ENCODE measurements around the gene TIMM10B. TPM values are rescaled to one million over a fixed set of nuclear protein-coding genes. Genes with fewer than 3 reads are reported as not detected.
A peak's percentile ranks its signal among the peaks of the same experiment; 100 is the strongest.

The TIMM10B gene
- total and polyA plus RNA-seq, 9 of the 15 experiments (the other 6 are each of a cell fraction or from before 2014, with no cell fraction given) = 43.2 to 163 (median 57.0) TPM

DNA sequence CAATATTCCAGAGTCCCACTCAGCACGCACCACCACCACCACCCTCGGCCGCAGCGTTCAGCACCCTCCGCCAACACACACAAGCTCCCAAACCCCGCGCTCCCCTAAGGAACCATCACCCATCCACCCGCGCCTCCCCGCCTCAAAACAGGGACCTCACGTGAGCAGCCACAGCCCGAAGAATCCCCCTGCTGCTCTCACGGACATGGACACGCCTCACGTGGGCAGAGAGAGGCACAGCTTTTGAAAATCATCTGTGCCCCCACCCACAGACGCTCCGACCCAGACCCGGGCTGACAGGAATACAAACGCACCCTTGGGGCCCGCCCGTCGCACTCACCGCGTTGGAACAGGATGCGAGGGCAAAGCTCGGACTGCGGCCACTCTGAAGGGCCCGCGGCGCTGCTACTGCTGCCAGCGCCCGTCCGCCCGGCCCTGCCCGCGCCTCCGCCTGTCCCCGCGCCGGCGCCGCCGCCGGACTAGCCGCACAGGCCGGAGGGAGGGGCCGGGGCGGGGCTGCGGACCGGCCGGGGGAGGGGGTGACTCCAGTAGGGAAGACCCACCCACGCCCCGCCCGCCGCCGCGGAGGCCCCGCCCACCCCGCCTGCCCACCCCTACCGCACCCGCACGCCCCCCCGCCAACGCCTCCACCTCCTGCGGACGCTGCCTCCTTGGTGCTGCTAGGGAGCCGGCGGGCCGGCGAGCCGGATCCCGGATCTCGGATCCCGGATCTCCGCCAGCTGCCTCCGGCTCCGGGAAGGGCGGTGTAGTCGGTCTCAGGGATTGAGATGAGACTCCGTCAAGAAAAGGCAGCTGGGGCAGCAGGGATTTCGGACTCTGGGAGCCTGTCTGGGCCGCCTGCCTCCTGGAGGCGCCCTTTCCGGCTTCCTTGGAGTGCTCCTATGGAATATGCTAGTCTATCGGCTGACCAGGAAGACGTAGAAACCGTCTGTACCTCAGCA, 7.6 kb upstream of the TIMM10B start, which contains the start of gene TRIM3 (continued):
- TF ChIP-seq, protein P1, sequence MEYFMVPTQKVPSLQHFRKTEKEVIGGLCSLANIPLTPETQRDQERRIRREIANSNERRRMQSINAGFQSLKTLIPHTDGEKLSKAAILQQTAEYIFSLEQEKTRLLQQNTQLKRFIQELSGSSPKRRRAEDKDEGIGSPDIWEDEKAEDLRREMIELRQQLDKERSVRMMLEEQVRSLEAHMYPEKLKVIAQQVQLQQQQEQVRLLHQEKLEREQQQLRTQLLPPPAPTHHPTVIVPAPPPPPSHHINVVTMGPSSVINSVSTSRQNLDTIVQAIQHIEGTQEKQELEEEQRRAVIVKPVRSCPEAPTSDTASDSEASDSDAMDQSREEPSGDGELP (CRISPR knock-in tag; IDR thresholded peaks at IDR 0.05; ENCODE audit: borderline replicate concordance) = peak; percentile 59
- TF ChIP-seq CHD4 (IDR thresholded peaks at IDR 0.05; ENCODE audit: insufficient read depth, insufficient replicate concordance, low read depth, low read length, poor library complexity, severe bottlenecking) = no peak
- no peak for TF ChIP-seq MYC (IDR thresholded peaks at IDR 0.05; ENCODE audit: low read depth, low read length)
- TF ChIP-seq MYC (CRISPR knock-in tag; IDR thresholded peaks at IDR 0.05; ENCODE audit: borderline replicate concordance, low read depth) = no peak
- no peak for TF ChIP-seq ZNF143 (CRISPR knock-in tag; IDR thresholded peaks at IDR 0.05)
- TF ChIP-seq ZNF778 (CRISPR knock-in tag; IDR thresholded peaks at IDR 0.05) = no peak
- TF ChIP-seq ZNF239 (CRISPR knock-in tag; IDR thresholded peaks at IDR 0.05) = no peak
- TF ChIP-seq GABPB2 (CRISPR knock-in tag; conservative IDR thresholded peaks at IDR 0.05) = no peak
- TF ChIP-seq, protein P2, sequence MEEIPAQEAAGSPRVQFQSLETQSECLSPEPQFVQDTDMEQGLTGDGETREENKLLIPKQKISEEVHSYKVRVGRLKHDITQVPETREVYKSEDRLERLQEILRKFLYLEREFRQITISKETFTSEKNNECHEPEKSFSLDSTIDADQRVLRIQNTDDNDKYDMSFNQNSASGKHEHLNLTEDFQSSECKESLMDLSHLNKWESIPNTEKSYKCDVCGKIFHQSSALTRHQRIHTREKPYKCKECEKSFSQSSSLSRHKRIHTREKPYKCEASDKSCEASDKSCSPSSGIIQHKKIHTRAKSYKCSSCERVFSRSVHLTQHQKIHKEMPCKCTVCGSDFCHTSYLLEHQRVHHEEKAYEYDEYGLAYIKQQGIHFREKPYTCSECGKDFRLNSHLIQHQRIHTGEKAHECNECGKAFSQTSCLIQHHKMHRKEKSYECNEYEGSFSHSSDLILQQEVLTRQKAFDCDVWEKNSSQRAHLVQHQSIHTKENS (CRISPR knock-in tag; IDR thresholded peaks at IDR 0.05) = no peak
- TF ChIP-seq MCM7 (IDR thresholded peaks at IDR 0.05) = no peak
- no peak for TF ChIP-seq TARDBP (IDR thresholded peaks at IDR 0.05)
- TF ChIP-seq POLR2AphosphoS2 (IDR thresholded peaks at IDR 0.05; ENCODE audit: low read length) = no peak; the same call in 1 of the 2 replicates
- peak; percentile 40; the same call in 1 of the 2 replicates for TF ChIP-seq CC2D1A (IDR thresholded peaks at IDR 0.05)
- peak in 1 of 2 experiments; percentile 59; a peak in 1 of 4 replicates for TF ChIP-seq MAZ (CRISPR knock-in tag; conservative IDR thresholded peaks at IDR 0.05 in 1 of 2, IDR thresholded peaks at IDR 0.05 in 1 of 2)
- TF ChIP-seq ZNF766 (CRISPR knock-in tag; conservative IDR thresholded peaks at IDR 0.05) = no peak
- no peak for TF ChIP-seq ARID2 (IDR thresholded peaks at IDR 0.05)
- TF ChIP-seq, protein P3, sequence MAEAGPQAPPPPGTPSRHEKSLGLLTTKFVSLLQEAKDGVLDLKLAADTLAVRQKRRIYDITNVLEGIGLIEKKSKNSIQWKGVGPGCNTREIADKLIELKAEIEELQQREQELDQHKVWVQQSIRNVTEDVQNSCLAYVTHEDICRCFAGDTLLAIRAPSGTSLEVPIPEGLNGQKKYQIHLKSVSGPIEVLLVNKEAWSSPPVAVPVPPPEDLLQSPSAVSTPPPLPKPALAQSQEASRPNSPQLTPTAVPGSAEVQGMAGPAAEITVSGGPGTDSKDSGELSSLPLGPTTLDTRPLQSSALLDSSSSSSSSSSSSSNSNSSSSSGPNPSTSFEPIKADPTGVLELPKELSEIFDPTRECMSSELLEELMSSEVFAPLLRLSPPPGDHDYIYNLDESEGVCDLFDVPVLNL (CRISPR knock-in tag; IDR thresholded peaks at IDR 0.05; ENCODE audit: low read depth) = no peak
- TF ChIP-seq XRCC5 (IDR thresholded peaks at IDR 0.05; ENCODE audit: low read depth, low read length) = no peak
- TF ChIP-seq LEF1 (IDR thresholded peaks at IDR 0.05) = no peak
- no peak for TF ChIP-seq KAT2B (IDR thresholded peaks at IDR 0.05; ENCODE audit: low read depth, low read length)
- TF ChIP-seq, protein P4, sequence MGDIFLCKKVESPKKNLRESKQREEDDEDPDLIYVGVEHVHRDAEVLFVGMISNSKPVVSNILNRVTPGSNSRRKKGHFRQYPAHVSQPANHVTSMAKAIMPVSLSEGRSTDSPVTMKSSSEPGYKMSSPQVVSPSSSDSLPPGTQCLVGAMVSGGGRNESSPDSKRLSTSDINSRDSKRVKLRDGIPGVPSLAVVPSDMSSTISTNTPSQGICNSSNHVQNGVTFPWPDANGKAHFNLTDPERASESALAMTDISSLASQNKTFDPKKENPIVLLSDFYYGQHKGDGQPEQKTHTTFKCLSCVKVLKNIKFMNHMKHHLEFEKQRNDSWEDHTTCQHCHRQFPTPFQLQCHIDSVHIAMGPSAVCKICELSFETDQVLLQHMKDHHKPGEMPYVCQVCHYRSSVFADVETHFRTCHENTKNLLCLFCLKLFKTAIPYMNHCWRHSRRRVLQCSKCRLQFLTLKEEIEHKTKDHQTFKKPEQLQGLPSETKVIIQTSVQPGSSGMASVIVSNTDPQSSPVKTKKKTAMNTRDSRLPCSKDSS (IDR thresholded peaks at IDR 0.05; ENCODE audit: low read depth, partially characterized antibody) = no peak
- no peak for TF ChIP-seq MEF2A (IDR thresholded peaks at IDR 0.05; ENCODE audit: control insufficient read depth, low read depth, low read length)
- TF ChIP-seq SUPT5H (IDR thresholded peaks at IDR 0.05) = peak; percentile 35; the same call in 1 of the 2 replicates
- no peak for TF ChIP-seq HNRNPUL1 (IDR thresholded peaks at IDR 0.05; ENCODE audit: low read length)
- TF ChIP-seq ELF2 (CRISPR knock-in tag; IDR thresholded peaks at IDR 0.05) = no peak
